GM12873 (cell line): Measurements from ENCODE around the gene CD209.

Experiments used
- CTCF ChIP-seq: IDR thresholded peaks from 2 replicates; pipeline ENCODE4 v1.5.1; 2012; ENCODE audit warnings: low read depth, mild to moderate bottlenecking, moderate library complexity, low read length, control low read depth; ENCODE audit not compliant: insufficient read depth; ENCODE audit errors: missing control alignments

Gene CD209, protein sequence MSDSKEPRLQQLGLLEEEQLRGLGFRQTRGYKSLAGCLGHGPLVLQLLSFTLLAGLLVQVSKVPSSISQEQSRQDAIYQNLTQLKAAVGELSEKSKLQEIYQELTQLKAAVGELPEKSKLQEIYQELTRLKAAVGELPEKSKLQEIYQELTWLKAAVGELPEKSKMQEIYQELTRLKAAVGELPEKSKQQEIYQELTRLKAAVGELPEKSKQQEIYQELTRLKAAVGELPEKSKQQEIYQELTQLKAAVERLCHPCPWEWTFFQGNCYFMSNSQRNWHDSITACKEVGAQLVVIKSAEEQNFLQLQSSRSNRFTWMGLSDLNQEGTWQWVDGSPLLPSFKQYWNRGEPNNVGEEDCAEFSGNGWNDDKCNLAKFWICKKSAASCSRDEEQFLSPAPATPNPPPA

DNA sequence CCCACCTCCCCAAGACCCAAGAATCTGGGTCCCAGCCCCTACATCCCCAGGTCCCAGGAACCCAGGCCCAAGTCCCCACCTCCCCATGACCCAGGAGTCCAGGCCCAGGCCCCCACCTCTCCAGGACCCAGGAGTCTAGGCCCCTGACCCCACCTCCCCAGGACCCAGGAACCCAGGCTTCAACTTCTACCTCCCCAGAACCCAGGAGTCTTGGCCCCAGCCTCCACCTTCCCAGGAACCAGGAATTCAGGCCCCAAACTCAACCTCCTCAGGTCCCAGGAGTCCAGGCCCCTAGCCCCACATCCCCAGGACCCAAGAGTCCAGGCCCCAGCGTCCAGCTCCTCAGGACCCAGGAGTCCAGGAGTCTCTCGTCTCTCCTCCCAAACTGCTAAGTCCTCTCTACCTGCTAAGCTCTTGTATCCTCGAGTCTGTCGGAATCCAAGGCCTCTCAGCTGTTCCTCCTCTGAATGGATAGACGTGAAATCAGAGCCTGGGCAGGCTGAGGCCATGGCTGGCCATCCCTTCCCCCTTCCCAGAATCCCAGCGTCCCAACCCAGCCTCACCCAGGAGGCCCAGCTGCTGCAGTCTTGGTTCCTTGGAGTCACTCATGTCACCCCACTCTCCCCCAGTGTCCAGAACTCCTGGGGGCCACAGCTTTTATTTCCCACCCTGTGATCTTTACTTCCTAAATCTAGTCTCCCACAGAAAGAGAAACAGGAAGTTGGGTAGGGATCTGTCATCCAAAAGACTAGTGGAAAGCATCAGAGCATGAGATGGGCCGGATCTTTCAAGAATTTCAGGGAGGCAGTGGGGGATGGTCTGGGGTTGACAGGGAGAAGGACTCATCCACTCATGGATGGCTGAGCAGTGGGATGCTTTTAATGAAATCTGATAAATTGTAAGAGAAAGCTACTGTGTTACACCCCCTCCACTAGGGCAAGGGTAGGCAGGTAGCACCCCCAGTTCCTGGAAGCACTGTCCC, at the start of gene CD209:
CD209 (minus strand) TSS at position 632 of the 982 bp plus-strand sequence; CDS start at position 609, 23 bp downstream.
- TF ChIP-seq CTCF, result no peak

- TF ChIP-seq CTCF, result no peak
Measured at GRCh38 chr19:7795555-7796161, 48.3 kb upstream of the CD209 start.

DNA sequence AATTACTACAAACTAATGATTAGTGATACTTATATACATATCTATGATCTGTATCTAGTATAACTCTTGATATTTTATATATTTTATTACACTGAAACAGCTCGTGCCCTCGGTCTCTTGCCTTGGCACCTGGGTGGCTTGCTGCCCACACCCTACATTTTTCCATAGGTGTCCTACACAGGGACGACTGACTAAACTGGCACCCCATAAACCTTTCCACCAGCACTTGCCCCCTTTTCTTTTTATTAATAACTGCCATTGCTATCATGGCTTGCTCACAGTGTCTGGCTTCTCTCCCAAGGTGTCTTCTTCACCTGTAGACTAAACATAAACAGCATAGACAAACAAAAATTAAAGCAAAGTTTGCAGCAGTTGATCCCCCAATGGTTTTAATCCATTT, 46.2 kb upstream of the CD209 start:
- TF ChIP-seq CTCF, result no peak

GRCh38 chr19:7792281-7792680, 44.9 kb upstream of the CD209 start:
- TF ChIP-seq CTCF, result no peak

GRCh38 chr19:7790416-7790815, 43.1 kb upstream of the CD209 start:
- no peak for TF ChIP-seq CTCF

DNA sequence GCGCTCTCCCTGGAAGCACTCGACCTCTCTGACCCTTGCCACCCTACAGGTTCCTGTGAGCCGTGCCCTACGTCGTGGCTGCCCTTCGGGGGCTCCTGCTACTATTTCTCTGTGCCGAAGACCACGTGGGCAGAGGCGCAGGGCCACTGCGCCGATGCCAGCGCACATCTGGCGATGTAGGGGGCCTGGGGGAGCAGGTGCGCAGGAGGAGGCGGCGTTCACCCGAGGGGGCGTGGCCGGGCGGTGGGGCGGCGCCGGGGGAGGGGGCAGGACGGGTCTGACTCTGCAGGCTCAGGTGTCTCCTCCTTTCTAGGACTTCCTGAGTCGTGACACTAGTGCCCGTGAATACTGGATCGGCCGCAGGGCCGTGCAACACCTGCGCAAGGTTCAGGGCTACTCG, 42.1 kb upstream of the CD209 start:
- TF ChIP-seq CTCF, result no peak
